Stimulated activated CD8-positive, alpha-beta memory T cell treated with anti-CD3 and anti-CD28 coated beads, Interleukin-12 subunit alpha, Interleukin-12 subunit beta, amount 100 ng/mL, for 4 hours (primary cell): Measurements from ENCODE around the gene B3GLCT.
"Not testable (repeated sequence)": the region's sequence is repeated elsewhere in the genome, so short reads cannot be mapped to it uniquely, and the experiment has no call there.

Source experiments
- DNase-seq: peaks from one replicate; pipeline ENCODE4 v3.0.0-alpha.2; 2020; ENCODE audit warnings: low read depth

Gene B3GLCT

GRCh38 chr13:31199849-31200636, at the start of gene B3GLCT:
TSS of gene B3GLCT (plus strand) at chr13:31199975. CDS start at chr13:31200085, 110 bp downstream.
- DNase-seq, result peak; percentile 71

GRCh38 chr13:31150315-31150985, 49.3 kb upstream of the B3GLCT start:
- no peak for DNase-seq

- no peak for DNase-seq
These were observed 47.9 kb upstream of the B3GLCT start for GRCh38 chr13:31151837-31152236.

- no peak for DNase-seq
These were observed 44.8 kb upstream of the B3GLCT start for GRCh38 chr13:31154939-31155338.

GRCh38 chr13:31159306-31159705, 40.5 kb upstream of the B3GLCT start:
- DNase-seq, result no peak

GRCh38 chr13:31160857-31161556, 38.8 kb upstream of the B3GLCT start:
- DNase-seq, result peak; percentile 57

GRCh38 chr13:31161557-31162150, 38.1 kb upstream of the B3GLCT start, which contains the start of gene HSPH1:
TSS of gene HSPH1 (minus strand) at chr13:31161904. CDS start at chr13:31161582, 322 bp downstream.
- peak; percentile 98 for DNase-seq

- peak; percentile 90 for DNase-seq
These were observed 37.4 kb upstream of the B3GLCT start for GRCh38 chr13:31162151-31163008.

- no peak for DNase-seq
These were observed 33.2 kb upstream of the B3GLCT start for GRCh38 chr13:31166591-31166990.

GRCh38 chr13:31167490-31167889, 32.3 kb upstream of the B3GLCT start:
- no peak for DNase-seq

GRCh38 chr13:31168166-31168565, 31.6 kb upstream of the B3GLCT start:
- DNase-seq, result no peak

- DNase-seq, result no peak
These were observed 31.0 kb upstream of the B3GLCT start for GRCh38 chr13:31168736-31169135.

- no peak for DNase-seq
These were observed 27.8 kb upstream of the B3GLCT start for GRCh38 chr13:31172001-31172400.

GRCh38 chr13:31172535-31172934, 27.2 kb upstream of the B3GLCT start:
- DNase-seq, result no peak

- DNase-seq, result no peak
These were observed 25.8 kb upstream of the B3GLCT start for GRCh38 chr13:31174018-31174417.

GRCh38 chr13:31175847-31176532, 23.8 kb upstream of the B3GLCT start:
- DNase-seq, result no peak

- DNase-seq, result not testable (repeated sequence)
These were observed 21.8 kb upstream of the B3GLCT start for GRCh38 chr13:31177813-31178495.

GRCh38 chr13:31179241-31179640, 20.5 kb upstream of the B3GLCT start:
- DNase-seq, result no peak

GRCh38 chr13:31179754-31180153, 20.0 kb upstream of the B3GLCT start:
- DNase-seq, result no peak

- no peak for DNase-seq
These were observed 16.8 kb upstream of the B3GLCT start for GRCh38 chr13:31182987-31183386.
